K562 (cell line): ENCODE data around the gene NABP2. TPM values are rescaled to one million over a fixed set of nuclear protein-coding genes. Genes with fewer than 3 reads are reported as not detected.

Source experiments
- AFF4 ChIP-seq: sonication (generic); formaldehyde crosslinking; IDR thresholded peaks from 2 replicates; pipeline ENCODE4 v1.8.0; 2023; ENCODE audit warnings: mild to moderate bottlenecking, missing genetic modification reagents
- CHD2 ChIP-seq: IDR thresholded peaks from 2 replicates; pipeline ENCODE4 v1.6.1; 2011; ENCODE audit warnings: low read depth, low read length
- CREB3L1 ChIP-seq: fragments of 450-650 bp; IDR thresholded peaks from 2 replicates; pipeline ENCODE4 v1.6.1; 2014; ENCODE audit warnings: low read depth, mild to moderate bottlenecking, moderate library complexity, borderline replicate concordance
- GABPA ChIP-seq: fragments of 200-800 bp; sonication (Bioruptor generic); conservative IDR thresholded peaks from 2 replicates; pipeline ENCODE4 v1.6.1; 2016; ENCODE audit warnings: low read depth, missing genetic modification characterization, missing compliant biosample characterization
- IRF9 ChIP-seq: fragments of 450-650 bp; IDR thresholded peaks from 2 replicates; pipeline ENCODE4 v1.6.1; 2016; ENCODE audit warnings: missing biosample characterization, missing genetic modification characterization
- MAZ ChIP-seq, 2 experiments: fragments of 450-650 bp in 1 of 2; sonication (generic) in 1 of 2; formaldehyde crosslinking; IDR thresholded peaks in 1 of 2; conservative IDR thresholded peaks in 1 of 2; 2 replicates each; pipeline versions ENCODE4 v1.4.0 to v1.5.0; 2020; ENCODE audit warnings: mild to moderate bottlenecking in 1 of 2, missing genetic modification reagents in 1 of 2
- MITF ChIP-seq: IDR thresholded peaks from 2 replicates; pipeline ENCODE4 v1.6.1; 2014; ENCODE audit warnings: antibody characterized with exemption
- NEUROD1 ChIP-seq: fragments of 150-350 bp; IDR thresholded peaks from 2 replicates; pipeline ENCODE4 v1.6.1; 2014; ENCODE audit warnings: borderline replicate concordance, low read length, low read depth; ENCODE audit not compliant: partially characterized antibody
- PHF8 ChIP-seq: fragments of 200-600 bp; sonication (generic); IDR thresholded peaks from 2 replicates; pipeline ENCODE4 v1.6.1; 2012; ENCODE audit warnings: mixed run types, mild to moderate bottlenecking, inconsistent platforms, low read length, moderate library complexity, borderline replicate concordance
- RB1 ChIP-seq: fragments of 450-650 bp; IDR thresholded peaks from 2 replicates; pipeline ENCODE4 v1.6.1; 2017; ENCODE audit warnings: low read depth, mild to moderate bottlenecking
- TRIM25 ChIP-seq: fragments of 450-650 bp; IDR thresholded peaks from 2 replicates; pipeline ENCODE4 v1.7.0; 2016; ENCODE audit warnings: borderline replicate concordance
- polyA plus RNA-seq, 8 experiments: library from polyadenylated mRNA; depleted of rRNA in 4 of 8; stranded (reverse) in 5 of 8; unstranded in 3 of 8; fragments of >200 nt; fragmentation: Nextera tagmentation in 2 of 8; fragmentation: Illumina TruSeq in 1 of 8; extraction: Ambion mirVana in 2 of 8; extraction: Trizol in 1 of 8; gene quantifications; 2 replicates each; pipeline versions ENCODE4 v1.2.1 to v1.2.3, GENCODE V29; 2011 to 2014; ENCODE audit warnings: inconsistent platforms in 1 of 8, missing spikeins in 1 of 8
- total RNA-seq, 7 experiments: library from RNA; depleted of rRNA in 6 of 7; stranded (reverse); fragments of >200 nt in 6 of 7; fragmentation: Illumina TruSeq in 2 of 7; extraction: Trizol in 2 of 7; gene quantifications; 2 replicates each; pipeline versions ENCODE4 v1.2.1 to v1.2.3, GENCODE V29; 2011 to 2021; ENCODE audit warnings: low replicate concordance in 1 of 7
- TF ChIP-seq, protein P1 (sequence below): fragments of 450-650 bp; IDR thresholded peaks from 2 replicates; pipeline ENCODE4 v1.7.1; 2018; ENCODE audit warnings: mild to moderate bottlenecking, low read depth; ENCODE audit not compliant: partially characterized antibody

Gene NABP2
- total and polyA plus RNA-seq, 9 of the 15 experiments (the other 6 are each of a cell fraction or from before 2014, with no cell fraction given) = 11.3 to 60.6 (median 43.5) TPM

GRCh38 chr12:56189918-56190694 is 34.0 kb upstream of the NABP2 start (continued):
- TF ChIP-seq MAZ (CRISPR knock-in tag; conservative IDR thresholded peaks at IDR 0.05 in 1 of 2, IDR thresholded peaks at IDR 0.05 in 1 of 2) (peak in 1 of 2 experiments; percentile 63; a peak in 2 of 4 replicates), MITF (0 out of 2 replicates have a peak, but pooled peaks have one; percentile 32), CREB3L1 (peak; percentile 57; the same call in 1 of the 2 replicates), NEUROD1 (peak; percentile 20), IRF9 (tag) (no peak), PHF8 (peak; percentile 56; the same call in 1 of the 2 replicates), AFF4 (CRISPR knock-in tag) (peak; percentile 89; the same call in 1 of the 2 replicates), CHD2 (peak; percentile 62), RB1 (peak; percentile 81; the same call in 1 of the 2 replicates), GABPA (tag) (peak; percentile 88), TRIM25 (0 out of 2 replicates have a peak, but pooled peaks have one; percentile 54)
- TF ChIP-seq, protein P1, sequence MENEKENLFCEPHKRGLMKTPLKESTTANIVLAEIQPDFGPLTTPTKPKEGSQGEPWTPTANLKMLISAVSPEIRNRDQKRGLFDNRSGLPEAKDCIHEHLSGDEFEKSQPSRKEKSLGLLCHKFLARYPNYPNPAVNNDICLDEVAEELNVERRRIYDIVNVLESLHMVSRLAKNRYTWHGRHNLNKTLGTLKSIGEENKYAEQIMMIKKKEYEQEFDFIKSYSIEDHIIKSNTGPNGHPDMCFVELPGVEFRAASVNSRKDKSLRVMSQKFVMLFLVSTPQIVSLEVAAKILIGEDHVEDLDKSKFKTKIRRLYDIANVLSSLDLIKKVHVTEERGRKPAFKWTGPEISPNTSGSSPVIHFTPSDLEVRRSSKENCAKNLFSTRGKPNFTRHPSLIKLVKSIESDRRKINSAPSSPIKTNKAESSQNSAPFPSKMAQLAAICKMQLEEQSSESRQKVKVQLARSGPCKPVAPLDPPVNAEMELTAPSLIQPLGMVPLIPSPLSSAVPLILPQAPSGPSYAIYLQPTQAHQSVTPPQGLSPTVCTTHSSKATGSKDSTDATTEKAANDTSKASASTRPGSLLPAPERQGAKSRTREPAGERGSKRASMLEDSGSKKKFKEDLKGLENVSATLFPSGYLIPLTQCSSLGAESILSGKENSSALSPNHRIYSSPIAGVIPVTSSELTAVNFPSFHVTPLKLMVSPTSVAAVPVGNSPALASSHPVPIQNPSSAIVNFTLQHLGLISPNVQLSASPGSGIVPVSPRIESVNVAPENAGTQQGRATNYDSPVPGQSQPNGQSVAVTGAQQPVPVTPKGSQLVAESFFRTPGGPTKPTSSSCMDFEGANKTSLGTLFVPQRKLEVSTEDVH = peak; percentile 87
